HFFc6 (cell line): Measurements from ENCODE around the gene CRISPLD2. TPM values are rescaled to one million over a fixed set of nuclear protein-coding genes. Genes with fewer than 3 reads are reported as not detected.

ENCODE experiments used
- DNase-seq: peaks from one replicate; pipeline ENCODE4 v3.0.0-alpha.2; 2018
- H3K27ac Mint-ChIP-seq: 2 replicates; pipeline ENCODE4 v1.8.0; 2020; ENCODE audit warnings: mild to moderate bottlenecking, mixed read lengths
- H3K27me3 Mint-ChIP-seq: 2 replicates; pipeline ENCODE4 v1.8.0; 2021; ENCODE audit warnings: mild to moderate bottlenecking, moderate library complexity, mixed read lengths; ENCODE audit not compliant: insufficient read depth
- H3K36me3 Mint-ChIP-seq: 2 replicates; pipeline ENCODE4 v1.8.0; 2021; ENCODE audit warnings: low read depth, mixed read lengths
- H3K4me1 Mint-ChIP-seq: 2 replicates; pipeline ENCODE4 v1.8.0; 2020; ENCODE audit warnings: low read depth, mixed read lengths
- H3K4me3 Mint-ChIP-seq: 2 replicates; pipeline ENCODE4 v1.8.0; 2020; ENCODE audit warnings: mild to moderate bottlenecking, moderate library complexity, mixed read lengths
- H3K9me3 Mint-ChIP-seq: 2 replicates; pipeline ENCODE4 v1.8.0; 2020; ENCODE audit warnings: mild to moderate bottlenecking, mixed read lengths
- total RNA-seq, 6 experiments: library from RNA; stranded (reverse); fragmentation: NEBNext Ultra II Directional; extraction: Animal tissue kit (Norgen Biotek cat#: 25700); gene quantifications; 2 replicates in 1 of 6; 3 replicates in 5 of 6; pipeline ENCODE4 v1.2.3, GENCODE V29; 2021
- TF ChIP-seq, protein P1 (sequence below): fragments of 200-600 bp; sonication (generic); IDR thresholded peaks from 2 replicates; pipeline ENCODE4 v1.5.0; 2021; ENCODE audit warnings: antibody characterized with exemption, mild to moderate bottlenecking

Gene CRISPLD2
- total RNA-seq, 6 experiments from 2014 or later = 12.2 to 15.5 (median 13.6) TPM

DNA sequence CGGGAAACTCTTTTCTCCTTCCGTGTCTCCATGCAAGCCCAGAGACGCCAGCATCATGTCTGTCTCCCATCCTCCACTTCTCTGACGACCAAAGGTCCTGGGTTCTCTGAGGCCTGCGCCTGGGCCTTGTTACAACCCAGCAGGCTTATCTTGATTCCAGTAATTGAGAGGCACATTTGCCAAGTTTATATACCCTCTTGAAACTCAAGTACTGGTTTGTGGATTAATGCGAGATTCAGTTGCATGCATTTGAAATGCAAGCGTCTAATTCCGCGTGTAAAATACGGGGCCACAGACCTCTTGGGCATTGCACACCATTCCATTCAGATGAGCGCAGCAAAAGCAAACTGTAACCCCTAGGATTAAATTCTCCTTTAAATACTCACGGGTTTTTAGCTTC is 28.7 kb upstream of the CRISPLD2 start:
- H3K9me3 Mint-ChIP-seq = no peaks in the 10 kb centered on the region
- peaks cover 2% of the 10 kb centered on the region; the same call in 1 of the 2 replicates for H3K27me3 Mint-ChIP-seq
- peaks cover 35% of the 10 kb centered on the region for H3K4me1 Mint-ChIP-seq
- no peak overlapping the region for H3K4me3 Mint-ChIP-seq
- DNase-seq = no peak
- TF ChIP-seq, protein P1, sequence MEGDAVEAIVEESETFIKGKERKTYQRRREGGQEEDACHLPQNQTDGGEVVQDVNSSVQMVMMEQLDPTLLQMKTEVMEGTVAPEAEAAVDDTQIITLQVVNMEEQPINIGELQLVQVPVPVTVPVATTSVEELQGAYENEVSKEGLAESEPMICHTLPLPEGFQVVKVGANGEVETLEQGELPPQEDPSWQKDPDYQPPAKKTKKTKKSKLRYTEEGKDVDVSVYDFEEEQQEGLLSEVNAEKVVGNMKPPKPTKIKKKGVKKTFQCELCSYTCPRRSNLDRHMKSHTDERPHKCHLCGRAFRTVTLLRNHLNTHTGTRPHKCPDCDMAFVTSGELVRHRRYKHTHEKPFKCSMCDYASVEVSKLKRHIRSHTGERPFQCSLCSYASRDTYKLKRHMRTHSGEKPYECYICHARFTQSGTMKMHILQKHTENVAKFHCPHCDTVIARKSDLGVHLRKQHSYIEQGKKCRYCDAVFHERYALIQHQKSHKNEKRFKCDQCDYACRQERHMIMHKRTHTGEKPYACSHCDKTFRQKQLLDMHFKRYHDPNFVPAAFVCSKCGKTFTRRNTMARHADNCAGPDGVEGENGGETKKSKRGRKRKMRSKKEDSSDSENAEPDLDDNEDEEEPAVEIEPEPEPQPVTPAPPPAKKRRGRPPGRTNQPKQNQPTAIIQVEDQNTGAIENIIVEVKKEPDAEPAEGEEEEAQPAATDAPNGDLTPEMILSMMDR = no peak
- no peak overlapping the region for H3K27ac Mint-ChIP-seq
- H3K36me3 Mint-ChIP-seq = peaks cover 4% of the 10 kb centered on the region; the same call in 1 of the 2 replicates

DNA sequence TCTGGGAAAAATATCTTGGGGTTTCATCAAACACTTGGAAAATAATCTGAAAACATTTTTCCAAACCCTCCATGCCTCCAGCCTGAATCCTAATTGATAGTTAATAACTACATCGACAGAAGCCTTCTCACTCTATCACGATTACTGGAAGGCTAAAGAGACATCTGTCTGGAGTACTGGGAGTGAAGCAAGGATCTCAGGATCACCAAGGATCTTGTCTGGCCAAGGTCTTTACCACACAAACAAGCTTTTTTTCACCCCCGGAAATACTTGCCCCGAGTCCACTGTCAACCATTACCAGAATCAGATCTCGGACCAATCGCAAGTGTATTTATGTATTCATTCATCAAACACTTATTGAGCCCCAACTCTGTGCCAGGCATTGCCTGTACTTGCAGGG is 28.3 kb upstream of the CRISPLD2 start:
- peaks cover 31% of the 10 kb centered on the region for H3K4me1 Mint-ChIP-seq
- peaks cover 2% of the 10 kb centered on the region; the same call in 1 of the 2 replicates for H3K27me3 Mint-ChIP-seq
- no peak for DNase-seq
- H3K36me3 Mint-ChIP-seq = peaks cover 4% of the 10 kb centered on the region; the same call in 1 of the 2 replicates
- no peak overlapping the region for H3K27ac Mint-ChIP-seq
- TF ChIP-seq, protein P1 = no peak
- no peaks in the 10 kb centered on the region for H3K9me3 Mint-ChIP-seq
- H3K4me3 Mint-ChIP-seq = no peak overlapping the region

DNA sequence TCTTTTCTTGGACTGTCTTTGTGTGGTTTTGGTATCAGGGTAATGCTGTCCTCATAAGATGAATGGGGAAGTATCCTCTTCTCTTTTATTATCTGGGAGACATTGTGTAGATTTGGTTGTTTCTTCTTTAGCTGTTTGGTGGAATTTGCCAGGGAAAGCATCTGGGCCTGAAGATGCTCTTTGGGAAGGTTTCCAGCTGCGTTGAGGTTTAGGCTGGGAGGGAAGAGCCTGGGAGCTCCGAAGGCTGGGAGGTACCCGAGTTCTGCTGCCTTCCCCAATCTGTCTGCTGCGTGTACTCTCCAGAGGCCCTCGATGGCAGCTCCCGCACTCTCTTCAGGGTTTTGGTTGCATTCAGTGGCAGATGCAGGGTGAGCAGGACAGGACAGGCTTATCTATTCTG is 25.6 kb upstream of the CRISPLD2 start:
- Mint-ChIP-seq H3K9me3 (no peaks in the 10 kb centered on the region), H3K36me3 (peaks cover 4% of the 10 kb centered on the region; the same call in 1 of the 2 replicates), H3K27me3 (no peaks in the 10 kb centered on the region; the same call in 1 of the 2 replicates), H3K27ac (no peak overlapping the region), H3K4me1 (peaks cover 23% of the 10 kb centered on the region), H3K4me3 (no peak overlapping the region)
- DNase-seq = no peak
- TF ChIP-seq, protein P1 = no peak

DNA sequence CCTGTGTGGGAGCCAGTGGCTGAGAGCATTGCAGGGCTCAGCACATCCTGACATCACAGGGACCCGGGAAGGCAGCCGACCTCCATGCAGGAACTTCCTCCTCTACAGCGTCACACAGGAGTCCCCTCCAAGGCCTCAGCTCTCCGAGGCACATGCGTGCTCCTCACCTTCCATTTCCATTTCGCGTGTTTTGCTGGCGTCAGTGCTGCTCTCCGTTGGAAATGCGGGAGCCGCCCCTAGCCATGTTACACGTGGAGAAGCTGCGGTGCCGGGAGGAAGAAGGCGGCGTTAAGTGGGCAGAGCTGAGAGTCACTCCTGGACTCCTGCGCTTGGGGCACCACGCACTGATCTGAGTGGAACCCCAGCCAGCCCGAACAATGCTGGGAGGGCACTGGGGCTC is 25.2 kb upstream of the CRISPLD2 start:
- TF ChIP-seq, protein P1 = no peak
- no peaks in the 10 kb centered on the region; the same call in 1 of the 2 replicates for H3K27me3 Mint-ChIP-seq
- no peaks in the 10 kb centered on the region for H3K9me3 Mint-ChIP-seq
- peaks cover 19% of the 10 kb centered on the region for H3K4me1 Mint-ChIP-seq
- H3K36me3 Mint-ChIP-seq = peaks cover 4% of the 10 kb centered on the region; the same call in 1 of the 2 replicates
- DNase-seq = no peak
- H3K4me3 Mint-ChIP-seq = no peak overlapping the region
- no peak overlapping the region for H3K27ac Mint-ChIP-seq

DNA sequence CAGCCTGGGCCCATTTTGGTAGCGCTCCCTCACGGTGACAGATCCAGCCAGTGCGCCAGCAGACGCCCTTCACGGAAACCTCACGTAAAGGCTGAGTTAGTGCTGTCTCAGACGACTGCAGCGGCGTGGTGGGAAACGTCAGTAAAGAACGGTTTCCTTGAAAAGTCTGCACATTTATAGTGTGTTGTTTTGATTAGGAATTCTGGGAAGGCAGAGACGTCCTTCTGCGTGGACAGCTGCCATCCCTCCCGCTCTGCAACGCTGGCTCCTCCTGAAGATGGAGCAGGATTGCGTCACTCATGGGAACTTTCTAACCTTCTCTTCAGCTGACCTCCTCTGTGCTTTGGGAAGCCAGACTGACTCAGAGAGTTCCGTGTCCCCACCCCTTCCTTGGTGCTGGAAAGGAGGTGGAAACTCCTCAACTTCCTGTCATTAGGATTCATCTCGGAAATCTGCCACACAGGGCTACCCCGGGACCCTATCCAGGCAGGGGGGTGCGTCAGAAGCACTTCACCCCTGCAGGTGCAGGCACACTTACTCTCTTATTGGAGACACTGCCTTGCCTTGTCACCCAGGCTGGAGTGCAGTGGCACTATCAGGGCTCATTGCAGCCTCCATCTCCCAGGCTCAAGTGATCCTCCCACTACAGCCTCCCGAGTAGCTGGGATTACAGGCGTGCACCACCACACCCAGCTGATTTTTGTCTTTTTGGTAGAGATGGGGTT is 24.3 kb upstream of the CRISPLD2 start:
- Mint-ChIP-seq H3K27ac (peak overlapping the region; percentile 85), H3K36me3 (peaks cover 4% of the 10 kb centered on the region; the same call in 1 of the 2 replicates), H3K9me3 (no peaks in the 10 kb centered on the region), H3K27me3 (no peaks in the 10 kb centered on the region; the same call in 1 of the 2 replicates), H3K4me3 (no peak overlapping the region), H3K4me1 (peaks cover 11% of the 10 kb centered on the region)
- peak; percentile 82 for DNase-seq
- TF ChIP-seq, protein P1 = no peak
